GM21447 (cell line): ENCODE data around the gene GJA5.

Experiments
- ATAC-seq: cut with Tn5 transposase; IDR thresholded peaks from one replicate; pipeline ENCODE4 v1.9.1; 2021; ENCODE audit not compliant: unreplicated experiment

GJA5 gene

GRCh38 chr1:147760481-147761260 lies at the start of gene GJA5:
TSS of gene GJA5 (minus strand) at chr1:147760602. CDS start at chr1:147759238, 1,364 bp downstream.
- ATAC-seq, result no peak

DNA sequence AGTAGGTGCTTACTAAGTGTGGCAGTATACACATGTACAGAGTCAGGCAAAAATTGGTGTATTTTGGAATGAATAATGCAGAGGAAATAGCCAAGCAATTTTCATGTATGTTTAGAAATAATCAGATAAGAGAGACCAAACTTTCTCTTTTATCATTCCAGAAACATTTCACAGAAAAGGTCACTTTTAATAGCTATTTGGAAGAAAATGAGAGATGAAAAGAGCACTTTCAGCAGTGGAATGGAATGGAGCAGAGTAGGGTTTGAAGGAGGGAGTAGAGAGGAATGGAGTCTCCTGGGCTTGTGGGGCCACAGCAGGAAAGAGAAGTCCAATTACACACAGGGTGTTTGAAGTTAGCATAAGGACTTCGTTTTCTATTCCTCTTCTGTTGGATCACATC lies 48.8 kb upstream of the GJA5 start:
- ATAC-seq, result no peak

DNA sequence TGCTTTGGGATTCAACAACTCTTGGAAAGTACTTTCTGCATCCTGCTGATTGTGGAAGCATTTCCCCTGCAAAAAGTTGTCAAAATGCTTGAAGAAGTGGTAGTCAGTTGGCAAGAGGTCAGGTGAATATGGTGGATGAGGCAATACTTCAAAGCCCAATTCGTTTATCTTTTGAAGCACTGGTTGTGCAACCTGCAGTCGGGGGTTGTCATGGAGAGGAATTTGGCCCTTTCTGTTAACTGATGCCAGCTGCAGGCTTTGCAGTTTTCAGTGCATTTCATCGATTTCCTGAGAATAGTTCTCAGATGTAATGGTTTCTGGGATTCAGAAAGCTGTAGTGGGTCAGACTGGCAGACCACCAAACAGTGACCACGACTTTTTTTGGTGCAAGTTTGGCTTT lies 47.6 kb upstream of the GJA5 start:
- ATAC-seq, result no peak

DNA sequence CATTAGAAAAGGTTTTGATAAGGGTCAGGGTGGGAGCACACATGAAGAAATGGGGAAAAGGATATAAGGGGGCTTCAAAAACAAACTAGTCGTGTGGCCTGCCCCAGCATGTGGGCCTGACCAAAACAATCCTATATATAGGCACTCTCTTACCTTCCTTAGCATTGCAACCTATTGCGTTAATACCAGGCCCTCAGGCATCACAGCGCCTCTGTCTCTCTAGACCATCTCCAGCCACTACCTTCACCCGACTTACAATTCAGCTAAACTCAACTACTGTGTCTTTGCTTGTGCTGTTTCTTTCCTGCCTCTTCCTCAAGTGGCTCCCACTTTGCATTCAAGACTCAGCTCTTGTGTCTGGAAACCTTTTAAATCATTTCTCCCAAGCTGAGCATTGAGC lies 47.0 kb upstream of the GJA5 start:
- ATAC-seq, result no peak

- ATAC-seq, result no peak
Measured at GRCh38 chr1:147804942-147805723, 44.7 kb upstream of the GJA5 start.

DNA sequence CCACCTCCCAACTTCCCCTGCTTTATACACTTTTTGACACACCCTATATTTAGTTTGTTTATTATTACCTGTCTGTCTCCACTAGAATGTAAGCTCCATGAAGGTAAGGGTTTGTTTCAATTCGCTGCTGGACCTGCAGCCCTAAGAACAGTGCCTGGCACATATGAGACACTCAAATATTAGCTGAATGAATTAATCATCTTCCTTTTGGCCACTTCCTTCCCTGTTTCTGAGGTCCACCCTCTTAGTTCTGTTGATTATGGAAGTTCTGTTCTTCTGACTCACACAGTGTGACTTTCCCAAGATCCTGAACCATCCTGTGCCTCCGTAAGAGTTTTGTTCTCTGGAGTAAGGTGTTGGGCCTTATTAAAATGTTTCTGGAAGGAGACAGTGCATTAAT lies 40.4 kb upstream of the GJA5 start:
- no peak for ATAC-seq

- ATAC-seq, result no peak
Measured at GRCh38 chr1:147798731-147799130, 38.3 kb upstream of the GJA5 start.

DNA sequence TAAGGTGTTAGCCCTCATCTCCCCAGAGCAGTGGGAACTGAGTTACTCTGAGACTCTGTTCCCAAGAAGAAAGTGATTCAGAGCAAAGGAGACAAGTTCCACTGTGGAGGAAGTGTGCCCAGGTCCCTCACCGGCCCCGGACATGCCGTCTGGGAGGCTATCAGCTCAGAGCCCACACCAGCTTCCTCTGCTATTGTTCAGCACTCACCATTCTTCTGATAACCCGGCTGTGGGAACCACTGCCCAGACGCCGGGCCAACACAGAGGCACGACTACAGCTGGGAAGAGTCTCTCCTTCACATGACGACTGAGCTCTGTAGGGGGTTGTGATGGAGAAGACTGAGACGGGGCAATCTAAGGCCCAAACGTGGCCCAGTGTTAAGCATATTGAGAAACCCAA lies 34.2 kb upstream of the GJA5 start:
- ATAC-seq, result no peak

DNA sequence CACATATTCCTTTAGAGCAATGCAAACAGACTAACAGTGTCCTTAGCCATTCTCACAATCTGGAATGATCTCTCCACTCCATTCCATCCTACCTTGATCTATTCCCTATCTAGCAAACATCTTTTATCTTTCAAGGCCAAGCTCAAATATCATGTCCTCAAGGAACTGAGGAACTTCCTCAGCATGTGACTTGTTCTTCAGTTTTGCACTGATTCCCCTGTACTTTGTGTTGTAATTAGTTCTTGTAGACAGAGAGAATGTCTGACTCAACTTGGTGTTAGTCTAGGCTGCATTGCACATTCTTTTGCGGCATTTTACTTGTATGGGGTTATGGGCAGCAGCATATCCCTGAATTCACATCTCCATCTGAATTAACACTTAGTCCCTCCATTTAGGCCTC lies 31.5 kb upstream of the GJA5 start:
- ATAC-seq, result no peak

DNA sequence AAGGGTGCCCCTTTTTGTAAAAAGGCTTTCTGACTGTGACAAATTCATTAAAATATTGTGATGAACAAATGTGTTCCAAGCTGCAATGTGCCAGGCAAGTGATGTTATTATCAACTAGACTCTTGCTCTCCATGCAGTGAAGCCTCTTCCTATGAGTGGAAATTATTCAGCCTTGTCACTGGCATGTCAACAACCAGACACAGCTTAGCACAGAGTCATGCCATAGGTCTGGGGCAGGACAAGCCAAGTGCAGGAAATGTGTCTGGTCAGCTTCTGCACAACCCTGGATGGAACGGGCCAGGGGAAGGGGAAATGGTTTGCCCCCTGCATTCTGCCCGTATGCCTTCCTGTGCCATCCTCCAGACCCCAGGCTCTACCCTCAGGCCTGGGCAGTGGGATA lies 27.4 kb upstream of the GJA5 start:
- ATAC-seq, result no peak

GRCh38 chr1:147786536-147786935 lies 26.1 kb upstream of the GJA5 start:
- ATAC-seq, result no peak

- no peak for ATAC-seq
Measured at GRCh38 chr1:147785794-147786506, 25.5 kb upstream of the GJA5 start.

- ATAC-seq, result no peak
Measured at GRCh38 chr1:147784941-147785340, 24.5 kb upstream of the GJA5 start.

DNA sequence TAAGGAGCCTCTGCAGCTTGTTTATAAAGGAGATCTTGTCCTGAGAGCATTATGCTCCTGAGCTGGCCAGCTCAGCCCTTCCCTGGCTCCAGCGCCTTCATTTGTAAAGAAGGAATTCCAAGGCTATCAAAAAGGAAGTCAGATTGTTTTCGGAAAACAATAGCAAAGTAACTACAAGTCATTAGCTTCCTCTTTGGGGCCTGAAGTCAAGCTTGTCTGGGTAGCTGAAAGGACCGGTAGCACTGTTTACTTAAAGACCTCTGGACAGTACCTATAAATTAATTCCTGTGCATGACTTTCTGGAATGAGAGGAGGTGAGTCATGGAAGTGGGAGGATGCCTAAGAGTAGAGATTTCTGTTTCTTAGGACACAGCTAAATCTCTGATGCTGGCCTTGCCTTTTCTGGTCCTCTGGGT lies 20.7 kb upstream of the GJA5 start:
- ATAC-seq, result no peak

DNA sequence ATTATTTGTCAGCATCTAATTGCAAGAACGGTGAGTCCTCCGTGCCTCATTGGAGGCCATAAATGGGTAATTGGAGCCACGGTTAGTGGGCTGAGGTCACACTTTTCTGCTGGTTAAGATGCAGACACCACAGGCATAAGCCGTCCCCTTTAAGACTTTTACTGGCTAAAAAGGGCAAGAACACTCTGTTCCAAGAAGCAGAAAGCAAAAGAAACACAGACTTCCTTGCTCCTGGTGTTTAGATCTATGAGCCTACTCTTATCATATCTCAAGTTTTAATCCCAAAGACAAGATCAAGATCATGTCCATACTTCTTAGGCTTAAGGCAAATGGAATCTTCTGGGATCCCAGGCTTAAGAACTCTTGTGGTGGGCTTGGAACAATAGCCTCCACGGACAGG lies 17.3 kb upstream of the GJA5 start:
- ATAC-seq, result no peak

- ATAC-seq, result no peak
Measured at GRCh38 chr1:147773215-147773715, 12.9 kb upstream of the GJA5 start.

DNA sequence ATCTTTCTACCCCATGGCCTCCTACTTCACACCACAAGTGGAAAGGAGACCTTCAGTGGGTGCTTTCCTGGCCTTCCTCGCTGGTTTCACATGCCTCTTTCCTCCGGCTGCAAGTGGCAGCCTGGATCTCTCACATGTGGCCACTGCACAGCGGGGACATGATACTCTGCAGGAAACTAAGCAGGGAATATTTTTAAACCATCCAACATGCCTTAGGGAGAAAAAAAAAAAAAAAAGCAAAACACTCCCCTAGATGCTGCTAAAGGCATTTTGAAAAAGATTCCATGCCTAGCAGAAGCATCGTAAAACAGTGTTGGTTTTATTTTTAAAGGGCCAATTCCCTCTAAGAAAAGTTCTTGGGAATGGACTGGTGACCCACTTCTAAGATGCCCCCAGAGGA lies 12.2 kb upstream of the GJA5 start:
- ATAC-seq, result no peak

DNA sequence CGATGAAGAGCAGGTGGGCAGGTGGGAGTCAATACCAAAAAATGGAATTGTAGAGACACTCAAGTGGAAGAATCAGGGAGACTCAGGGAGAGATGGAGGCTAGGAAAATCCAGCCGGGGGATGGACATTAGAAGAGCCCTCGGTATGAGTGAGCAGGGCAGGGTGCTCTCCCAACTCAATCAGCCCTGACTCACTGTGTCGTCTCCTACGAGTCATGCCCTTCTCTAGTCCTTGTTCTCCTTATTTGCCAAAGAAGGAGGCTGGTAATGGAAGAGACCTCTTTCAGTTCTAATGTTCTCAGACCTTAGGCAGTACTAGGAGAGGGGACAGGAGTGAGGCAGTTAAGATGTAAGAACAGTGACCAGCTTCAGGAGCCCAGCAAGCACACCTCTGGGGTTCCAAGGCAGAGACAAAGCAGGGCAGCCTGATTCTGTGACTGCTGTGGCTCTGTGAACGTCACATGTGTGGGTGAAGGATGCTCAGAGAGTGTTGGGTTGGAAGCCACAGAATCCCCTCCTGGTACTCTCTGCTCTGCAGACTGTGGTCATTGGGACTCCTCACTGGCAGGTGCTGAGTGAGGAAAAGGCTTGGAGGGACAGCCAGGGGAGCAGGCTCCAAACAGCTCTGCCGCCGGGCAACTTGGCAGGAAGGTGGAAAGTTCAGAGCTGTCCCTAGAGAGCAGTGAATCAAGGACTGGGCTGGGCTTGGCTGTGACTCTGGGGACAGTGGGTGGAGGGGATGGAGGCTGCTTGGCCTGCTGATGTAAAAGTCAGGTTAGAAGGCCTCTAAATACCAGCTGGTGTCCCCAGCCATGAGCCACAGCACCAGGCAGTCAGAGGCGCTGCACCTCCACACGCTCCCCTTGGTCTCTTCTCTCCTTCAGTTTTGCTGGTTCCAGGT lies 11.1 kb upstream of the GJA5 start:
- ATAC-seq, result no peak

DNA sequence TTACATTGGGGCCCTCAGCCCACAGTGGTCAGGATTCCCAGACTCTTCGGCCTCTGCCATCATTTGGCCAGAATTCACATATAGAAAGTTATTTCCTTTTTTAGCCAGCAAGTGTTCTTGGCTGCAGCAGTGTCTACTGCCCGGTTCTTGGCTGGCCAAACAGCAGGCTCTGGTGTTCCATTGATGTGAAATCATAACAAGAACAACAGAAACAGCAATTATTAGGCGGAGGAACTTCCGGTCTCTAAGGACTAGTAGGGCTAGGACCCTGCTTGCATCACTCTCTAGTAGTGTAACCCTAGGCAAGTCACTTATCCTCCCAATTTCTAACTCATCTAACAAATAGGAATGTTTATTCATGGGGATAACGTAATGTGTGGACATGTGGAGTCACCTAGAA lies 8.7 kb upstream of the GJA5 start:
- no peak for ATAC-seq

- ATAC-seq, result no peak
Measured at GRCh38 chr1:147768582-147768981, 8.2 kb upstream of the GJA5 start.

- ATAC-seq, result no peak
Measured at GRCh38 chr1:147768101-147768500, 7.7 kb upstream of the GJA5 start.
